Head of caudate nucleus (tissue), 42 donors: Measurements from ENCODE around the gene NRAP.

Source experiments
- DNase-seq, 42 donors: peaks; one replicate each; pipeline versions ENCODE4 v3.0.0 to v3.0.0-alpha.2; 2020 to 2021; ENCODE audit warnings: mixed read lengths in 7 of 42
- intact Hi-C: fragments of 100-400 bp; cut with DNase I; formaldehyde crosslinking; loops from one replicate; pipeline ENCODE4 v1.15.0; 2022

NRAP gene

GRCh38 chr10:113550365-113550764, 113.5 kb downstream of the NRAP start:
- intact Hi-C loops, result no loop called here
- no peak for DNase-seq

- DNase-seq, result no peak
- intact Hi-C loops, result no loop called here
Observed at GRCh38 chr10:113549856-113550255, 114.0 kb downstream of the NRAP start.

DNA sequence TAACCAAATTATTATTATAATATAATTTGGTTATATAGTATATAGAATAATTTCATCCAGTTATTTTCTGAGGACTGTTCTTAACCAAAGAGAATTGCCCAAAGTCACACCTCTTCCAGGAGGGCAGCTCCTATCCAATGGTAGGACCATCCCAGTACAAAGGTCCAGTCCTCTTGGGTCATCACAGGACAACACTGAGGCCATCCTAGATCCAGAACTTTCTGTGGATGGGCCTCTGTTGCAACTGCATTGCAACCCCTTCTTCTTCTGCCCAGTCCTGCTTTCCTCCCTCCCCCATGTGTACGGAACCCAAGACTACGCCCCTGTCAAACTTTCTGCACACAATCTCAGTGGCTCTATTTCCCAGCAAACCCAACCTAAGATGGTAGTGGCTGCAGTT, 116.4 kb downstream of the NRAP start:
- intact Hi-C loops, result no loop called here
- no peak for DNase-seq

DNA sequence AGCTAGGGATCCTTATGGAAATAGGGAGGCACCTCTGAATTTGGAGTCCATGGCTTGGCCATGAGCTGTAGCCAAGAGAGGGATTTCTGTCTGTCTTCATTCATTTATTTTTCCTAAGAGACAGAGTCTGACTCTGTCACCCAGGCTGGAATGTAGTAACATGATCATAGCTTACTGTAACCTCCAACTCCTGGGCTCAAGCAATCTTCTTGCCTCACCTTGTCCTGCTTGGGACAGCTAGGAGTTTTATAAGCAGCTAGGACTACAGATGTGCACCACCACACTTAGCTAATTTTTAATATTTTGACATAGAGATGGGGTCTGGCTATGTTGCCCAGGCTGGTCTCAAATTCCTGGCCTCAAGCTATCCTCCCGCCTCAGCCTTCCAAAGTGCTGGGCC, 119.4 kb downstream of the NRAP start:
- intact Hi-C loops, result no loop called here
- DNase-seq, result no peak

DNA sequence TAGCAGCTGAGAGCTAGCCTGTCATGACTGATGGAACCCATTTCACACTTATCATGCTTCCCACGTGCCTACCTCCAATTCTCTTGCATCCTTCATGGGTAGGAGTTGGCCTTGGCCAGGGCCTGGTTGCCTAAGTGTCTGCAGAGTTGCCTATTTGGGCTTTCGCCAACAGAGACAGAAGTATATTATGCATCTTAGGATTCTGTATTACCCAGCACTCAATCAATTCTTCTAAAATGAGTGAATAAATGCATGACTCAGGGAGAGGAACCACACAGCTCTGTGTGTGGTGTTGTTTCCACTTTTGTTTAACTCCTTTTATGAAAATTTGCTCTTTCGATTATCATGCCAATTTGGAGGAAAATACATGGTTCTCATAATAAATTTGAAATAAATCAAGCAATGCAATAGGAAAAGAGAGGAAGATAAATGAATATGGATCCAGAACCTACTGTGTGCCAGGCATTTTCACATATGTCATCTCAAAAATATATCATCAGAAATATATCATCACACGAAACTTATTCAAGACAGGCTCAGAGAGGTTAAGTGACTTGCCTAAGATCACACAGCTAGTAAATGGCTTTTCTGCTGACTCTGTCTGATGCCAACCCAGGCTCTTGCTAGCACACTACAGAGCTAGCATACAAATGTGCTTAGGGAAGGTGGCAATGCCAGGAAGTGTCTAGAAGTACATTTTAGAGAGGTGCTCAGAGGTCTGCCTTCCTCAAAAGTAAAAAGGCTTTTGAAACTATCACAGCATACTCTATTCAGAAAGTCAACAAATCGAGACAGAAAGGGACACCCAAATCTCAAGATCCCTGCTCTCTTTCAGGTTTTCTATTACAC, 120.5 kb downstream of the NRAP start:
- DNase-seq, result no peak

DNA sequence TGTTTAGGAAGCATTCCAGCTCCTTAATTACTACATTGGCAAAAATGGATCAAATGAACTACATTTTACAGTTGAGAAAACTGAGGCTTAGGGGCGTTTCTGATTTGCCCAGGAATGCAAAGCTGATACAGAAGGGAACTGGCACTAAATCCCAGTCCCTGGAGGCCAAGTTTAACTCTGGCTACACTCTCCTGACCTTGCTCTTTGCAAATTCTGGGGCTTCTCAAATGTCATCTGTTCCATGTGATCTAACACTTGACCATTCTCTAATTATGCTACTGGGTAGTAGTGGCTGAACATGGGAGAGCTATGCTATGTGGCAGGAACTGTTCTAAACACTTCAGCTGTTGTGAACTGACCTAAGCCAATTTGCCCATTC, 122.3 kb downstream of the NRAP start:
- intact Hi-C loops, result no loop called here
- no peak for DNase-seq

More for the DNA sequence above, 120.5 kb downstream of the NRAP start:
- intact Hi-C loops, result no loop called here

GRCh38 chr10:113540845-113541548, 122.8 kb downstream of the NRAP start:
- no peak for DNase-seq
- intact Hi-C loops, result no loop called here

DNA sequence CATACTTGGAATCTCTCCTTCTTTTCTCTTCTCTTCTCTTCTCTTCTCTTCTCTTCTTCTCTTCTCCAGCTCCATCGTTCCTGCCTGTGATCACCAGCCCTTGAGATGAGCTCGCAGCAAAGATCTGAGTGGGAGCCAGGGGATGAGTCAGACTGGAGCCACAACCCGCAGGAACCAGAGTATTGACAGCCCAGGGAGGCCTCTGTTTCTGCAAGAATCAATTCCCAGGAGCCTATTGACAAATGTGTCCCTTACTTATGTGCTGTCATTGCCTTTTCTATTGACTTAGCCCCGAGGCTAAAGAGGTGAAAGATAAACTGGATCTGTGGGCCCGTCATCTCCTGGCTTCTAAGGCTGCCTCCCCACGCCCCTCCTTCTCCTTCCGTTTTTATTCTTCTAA, 124.1 kb downstream of the NRAP start:
- peak in 33 of 42 donors; percentile 3 to 78 (median 48) for DNase-seq

More for the DNA sequence above, 124.1 kb downstream of the NRAP start:
- intact Hi-C loops, result no loop called here
